Astrocyte of the cerebellum (primary cell): ENCODE results near the gene NDUFAF2.

Experiments used
- DNase-seq: peaks from one replicate; pipeline ENCODE4 v3.0.0-alpha.2; 2011; ENCODE audit warnings: low read depth
- H3K4me3 ChIP-seq: 2 replicates; pipeline ENCODE4 v1.5.1; 2011; ENCODE audit warnings: mild to moderate bottlenecking, low read depth, low read length, moderate library complexity
- in situ Hi-C: cut with HindIII; loops from 2 replicates; pipeline ENCODE4 v1.10.0; 2017; ENCODE audit warnings: low sequenced_read_pairs
- TF ChIP-seq, protein P1 (sequence below): IDR thresholded peaks from 2 replicates; pipeline ENCODE4 v1.5.1; 2012; ENCODE audit warnings: low read length, low read depth, moderate library complexity, mild to moderate bottlenecking; ENCODE audit errors: missing control alignments

Gene NDUFAF2

GRCh38 chr5:61200582-61201155 lies 255.7 kb downstream of the NDUFAF2 start:
- DNase-seq = no peak
- TF ChIP-seq, protein P1, sequence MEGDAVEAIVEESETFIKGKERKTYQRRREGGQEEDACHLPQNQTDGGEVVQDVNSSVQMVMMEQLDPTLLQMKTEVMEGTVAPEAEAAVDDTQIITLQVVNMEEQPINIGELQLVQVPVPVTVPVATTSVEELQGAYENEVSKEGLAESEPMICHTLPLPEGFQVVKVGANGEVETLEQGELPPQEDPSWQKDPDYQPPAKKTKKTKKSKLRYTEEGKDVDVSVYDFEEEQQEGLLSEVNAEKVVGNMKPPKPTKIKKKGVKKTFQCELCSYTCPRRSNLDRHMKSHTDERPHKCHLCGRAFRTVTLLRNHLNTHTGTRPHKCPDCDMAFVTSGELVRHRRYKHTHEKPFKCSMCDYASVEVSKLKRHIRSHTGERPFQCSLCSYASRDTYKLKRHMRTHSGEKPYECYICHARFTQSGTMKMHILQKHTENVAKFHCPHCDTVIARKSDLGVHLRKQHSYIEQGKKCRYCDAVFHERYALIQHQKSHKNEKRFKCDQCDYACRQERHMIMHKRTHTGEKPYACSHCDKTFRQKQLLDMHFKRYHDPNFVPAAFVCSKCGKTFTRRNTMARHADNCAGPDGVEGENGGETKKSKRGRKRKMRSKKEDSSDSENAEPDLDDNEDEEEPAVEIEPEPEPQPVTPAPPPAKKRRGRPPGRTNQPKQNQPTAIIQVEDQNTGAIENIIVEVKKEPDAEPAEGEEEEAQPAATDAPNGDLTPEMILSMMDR = no peak

DNA sequence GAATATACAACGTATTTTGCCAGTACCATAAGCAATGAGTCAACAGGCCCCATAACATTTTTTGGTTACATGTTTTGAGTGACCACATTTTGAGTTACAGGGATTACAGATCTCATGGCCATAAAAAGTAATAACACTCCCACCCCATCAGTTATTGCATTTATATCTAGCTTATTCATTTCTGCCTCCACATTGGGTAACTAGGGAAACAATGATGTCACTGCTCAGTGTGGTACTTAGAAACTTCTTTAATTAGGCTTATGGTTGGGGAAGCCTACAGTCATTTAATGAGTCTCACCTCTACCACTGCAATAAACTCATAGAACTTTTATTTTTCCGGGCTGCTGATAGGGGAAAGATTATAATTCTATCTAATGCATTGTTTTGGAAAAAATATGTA lies 257.2 kb downstream of the NDUFAF2 start:
- in situ Hi-C loops = no loop called here
- TF ChIP-seq, protein P1 = no peak
- H3K4me3 ChIP-seq = no peak overlapping the region
- no peak for DNase-seq

More at GRCh38 chr5:61200582-61201155, 255.7 kb downstream of the NDUFAF2 start:
- in situ Hi-C loops = no loop called here
- no peak overlapping the region for H3K4me3 ChIP-seq
